Activated CD4-positive, alpha-beta T cell treated with anti-CD3 and anti-CD28 coated beads, Interleukin-2, amount 50 U/mL, for 16 hours (primary cell): Measurements from ENCODE around the gene SRP14.
"Not testable (repeated sequence)": the region's sequence is repeated elsewhere in the genome, so short reads cannot be mapped to it uniquely, and the experiment has no call there.

Source experiments
- DNase-seq: peaks from one replicate; pipeline ENCODE4 v3.0.0-alpha.2; 2020

Gene SRP14

GRCh38 chr15:40016224-40016865 lies 22.6 kb downstream of the SRP14 start:
- no peak for DNase-seq

- no peak for DNase-seq
These were observed 24.6 kb downstream of the SRP14 start for GRCh38 chr15:40014390-40014789.

GRCh38 chr15:40013372-40013771 lies 25.6 kb downstream of the SRP14 start:
- not testable (repeated sequence) for DNase-seq

GRCh38 chr15:40011303-40011702 lies 27.7 kb downstream of the SRP14 start:
- no peak for DNase-seq

- DNase-seq = no peak
These were observed 28.3 kb downstream of the SRP14 start for GRCh38 chr15:40010686-40011085.

GRCh38 chr15:40008061-40008765 lies 30.8 kb downstream of the SRP14 start:
- no peak for DNase-seq

GRCh38 chr15:40006646-40007045 lies 32.3 kb downstream of the SRP14 start:
- no peak for DNase-seq

GRCh38 chr15:40006003-40006402 lies 33.0 kb downstream of the SRP14 start:
- DNase-seq = no peak

- DNase-seq = no peak
These were observed 35.7 kb downstream of the SRP14 start for GRCh38 chr15:40003116-40003916.

GRCh38 chr15:40002295-40002694 lies 36.7 kb downstream of the SRP14 start:
- DNase-seq = no peak

GRCh38 chr15:39999538-40000200 lies 39.3 kb downstream of the SRP14 start:
- DNase-seq = no peak

- no peak for DNase-seq
These were observed 40.4 kb downstream of the SRP14 start for GRCh38 chr15:39998511-39999077.

- no peak for DNase-seq
These were observed 41.3 kb downstream of the SRP14 start for GRCh38 chr15:39997639-39998038.

GRCh38 chr15:39997031-39997430 lies 42.0 kb downstream of the SRP14 start:
- DNase-seq = no peak

- DNase-seq = not testable (repeated sequence)
These were observed 42.8 kb downstream of the SRP14 start for GRCh38 chr15:39996228-39996627.

- DNase-seq = not testable (repeated sequence)
These were observed 46.0 kb downstream of the SRP14 start for GRCh38 chr15:39992953-39993352.

GRCh38 chr15:39990706-39991105 lies 48.3 kb downstream of the SRP14 start:
- DNase-seq = no peak

- no peak for DNase-seq
These were observed 51.2 kb downstream of the SRP14 start for GRCh38 chr15:39987821-39988220.
